HL-60 (cell line): ENCODE data around the gene CASQ1.

Experiments
- DNase-seq, 2 experiments: peaks; one replicate each; pipeline ENCODE4 v3.0.0-alpha.2; 2010 to 2020; ENCODE audit warnings: low read depth in 1 of 2, low spot score in 1 of 2
- H3K27ac ChIP-seq: fragments of 250-450 bp; sonication (Bioruptor Pico); replicated peaks from 2 replicates; pipeline ENCODE4 v1.5.1; 2020; ENCODE audit warnings: mild to moderate bottlenecking, moderate library complexity
- H3K27me3 ChIP-seq: fragments of 250-450 bp; sonication (Bioruptor Pico); 2 replicates; pipeline ENCODE4 v1.5.1; 2021; ENCODE audit warnings: mild to moderate bottlenecking, moderate library complexity; ENCODE audit not compliant: insufficient read depth, poor library complexity, severe bottlenecking
- H3K4me3 ChIP-seq: replicated peaks from 2 replicates; pipeline ENCODE4 v1.5.1; 2011; ENCODE audit warnings: mild to moderate bottlenecking, control low read depth, low read length; ENCODE audit not compliant: insufficient read depth
- CTCF ChIP-seq: IDR thresholded peaks from one replicate; pipeline ENCODE4 v1.5.1; 2011; ENCODE audit warnings: low read length, control low read depth, inconsistent platforms; ENCODE audit not compliant: insufficient read depth
- GABPA ChIP-seq: IDR thresholded peaks from 2 replicates; pipeline ENCODE4 v1.6.1; 2012; ENCODE audit warnings: low read depth
- POLR2AphosphoS5 ChIP-seq: IDR thresholded peaks from 2 replicates; pipeline ENCODE4 v1.6.1; 2012; ENCODE audit warnings: low read depth
- REST ChIP-seq: IDR thresholded peaks from 2 replicates; pipeline ENCODE4 v1.6.1; 2012; ENCODE audit warnings: low read depth; ENCODE audit not compliant: insufficient replicate concordance
- SPI1 ChIP-seq: IDR thresholded peaks from 2 replicates; pipeline ENCODE4 v1.6.1; 2012; ENCODE audit warnings: low read depth, mild to moderate bottlenecking, borderline replicate concordance

CASQ1 gene

GRCh38 chr1:160164121-160164520 lies 26.3 kb upstream of the CASQ1 start:
- H3K4me3 ChIP-seq, result no peak overlapping the region
- no peak for DNase-seq
- TF ChIP-seq GABPA, result no peak
- no peak overlapping the region for H3K27ac ChIP-seq
- no peaks in the 10 kb centered on the region for H3K27me3 ChIP-seq

- TF ChIP-seq GABPA, result no peak
- no peak for TF ChIP-seq CTCF
- no peak for TF ChIP-seq POLR2AphosphoS5
- no peak for TF ChIP-seq REST
- TF ChIP-seq SPI1, result no peak
- Histone ChIP-seq H3K4me3 (no peak overlapping the region), H3K27me3 (no peaks in the 10 kb centered on the region), H3K27ac (no peak overlapping the region)
- peak in 1 of 2 experiments; percentile 59 for DNase-seq
These were observed 24.1 kb upstream of the CASQ1 start for GRCh38 chr1:160166166-160166868.

- Histone ChIP-seq H3K4me3 (no peak overlapping the region), H3K27me3 (no peaks in the 10 kb centered on the region), H3K27ac (no peak overlapping the region)
- no peak for DNase-seq
- TF ChIP-seq CTCF, result no peak
- TF ChIP-seq REST, result no peak
- no peak for TF ChIP-seq GABPA
- no peak for TF ChIP-seq SPI1
- TF ChIP-seq POLR2AphosphoS5, result no peak
These were observed 23.3 kb upstream of the CASQ1 start for GRCh38 chr1:160167056-160167455.

- TF ChIP-seq SPI1, result no peak
- TF ChIP-seq REST, result no peak
- TF ChIP-seq CTCF, result no peak
- no peak for TF ChIP-seq GABPA
- TF ChIP-seq POLR2AphosphoS5, result no peak
- no peak overlapping the region for H3K4me3 ChIP-seq
- no peak for DNase-seq
- H3K27me3 ChIP-seq, result no peaks in the 10 kb centered on the region
- H3K27ac ChIP-seq, result no peak overlapping the region
These were observed 22.8 kb upstream of the CASQ1 start for GRCh38 chr1:160167580-160167979.
